Measurements from ENCODE around the gene ACLY. TPM values are rescaled to one million over a fixed set of nuclear protein-coding genes. Genes with fewer than 3 reads are reported as not detected.
A peak's percentile ranks its signal among the peaks of the same experiment; 100 is the strongest.
"Not testable (repeated sequence)": the region's sequence is repeated elsewhere in the genome, so short reads cannot be mapped to it uniquely, and the experiment has no call there.

The ACLY gene
- total RNA-seq, 1 experiment from 2014 or later, result 67.7 TPM

GRCh38 chr17:41932816-41933389 lies 14.2 kb upstream of the ACLY start:
- Mint-ChIP-seq H3K27me3 (ENCODE audit: insufficient read depth, unreplicated experiment) (no peaks in the 10 kb centered on the region), H3K36me3 (ENCODE audit: insufficient read depth, unreplicated experiment) (no peaks in the 10 kb centered on the region), H3K27ac (ENCODE audit: low read depth, unreplicated experiment) (no peak overlapping the region), H3K9me3 (ENCODE audit: unreplicated experiment) (no peaks in the 10 kb centered on the region), H3K4me3 (ENCODE audit: unreplicated experiment) (no peak overlapping the region), H3K4me1 (ENCODE audit: insufficient read depth, unreplicated experiment) (peaks cover 17% of the 10 kb centered on the region)
- BruUV-seq (replicated peaks), result TSS peak; percentile 33
- CTCF ChIA-PET, result no interaction called here
- no peak for DNase-seq (ENCODE audit: unreplicated experiment)
- no peak for TF ChIP-seq CTCF (IDR thresholded peaks at IDR 0.05; ENCODE audit: unreplicated experiment)
- POLR2A ChIA-PET, result interaction anchor here (0.6 kb wide), 2 partner anchors 160 to 244 kb away, joined by 3 read pairs; partner anchors contain the start of gene EIF1
- intact Hi-C loops (cut with micrococcal nuclease), result no loop called here

GRCh38 chr17:41931715-41932114 lies 13.0 kb upstream of the ACLY start:
- POLR2A ChIA-PET, result interaction anchor here (3.6 kb wide), 1 partner anchor 34 kb away, joined by 29 read pairs; the partner anchor contains the start of gene CNP

GRCh38 chr17:41930833-41931156 lies 12.0 kb upstream of the ACLY start:
- ChIA-PET CTCF (interaction anchor here (0.5 to 1.4 kb wide), 6 partner anchors 12 to 1234 kb away, joined by 3 to 8 read pairs (median 3); partner anchors contain the start of genes CNP, KLHL11 and NKIRAS2), POLR2A (interaction anchor here (0.6 to 3.6 kb wide), 23 partner anchors 8 to 1241 kb away, joined by 3 to 101 read pairs (median 4); partner anchors contain the start of genes ACLY, CNP, DNAJC7 and EIF1)
- peak overlapping the region; percentile 92 for H3K27ac Mint-ChIP-seq (ENCODE audit: low read depth, unreplicated experiment)
- H3K27me3 Mint-ChIP-seq (ENCODE audit: insufficient read depth, unreplicated experiment); H3K9me3 Mint-ChIP-seq (ENCODE audit: unreplicated experiment); DNase-seq (ENCODE audit: unreplicated experiment); intact Hi-C loops (cut with micrococcal nuclease); H3K36me3 Mint-ChIP-seq (ENCODE audit: insufficient read depth, unreplicated experiment): not testable (repeated sequence)
- peak overlapping the region; percentile 84 for H3K4me3 Mint-ChIP-seq (ENCODE audit: unreplicated experiment)
- BruUV-seq (replicated peaks), result TSS peak; percentile 42
- H3K4me1 Mint-ChIP-seq (ENCODE audit: insufficient read depth, unreplicated experiment), result peaks cover 17% of the 10 kb centered on the region

More at GRCh38 chr17:41931715-41932114, 13.0 kb upstream of the ACLY start:
- H3K9me3 Mint-ChIP-seq (ENCODE audit: unreplicated experiment); H3K4me3 Mint-ChIP-seq (ENCODE audit: unreplicated experiment); CTCF ChIA-PET; H3K36me3 Mint-ChIP-seq (ENCODE audit: insufficient read depth, unreplicated experiment); BruUV-seq (replicated peaks); H3K27ac Mint-ChIP-seq (ENCODE audit: low read depth, unreplicated experiment); DNase-seq (ENCODE audit: unreplicated experiment); H3K27me3 Mint-ChIP-seq (ENCODE audit: insufficient read depth, unreplicated experiment); intact Hi-C loops (cut with micrococcal nuclease): not testable (repeated sequence)
- H3K4me1 Mint-ChIP-seq (ENCODE audit: insufficient read depth, unreplicated experiment), result peaks cover 17% of the 10 kb centered on the region

DNA sequence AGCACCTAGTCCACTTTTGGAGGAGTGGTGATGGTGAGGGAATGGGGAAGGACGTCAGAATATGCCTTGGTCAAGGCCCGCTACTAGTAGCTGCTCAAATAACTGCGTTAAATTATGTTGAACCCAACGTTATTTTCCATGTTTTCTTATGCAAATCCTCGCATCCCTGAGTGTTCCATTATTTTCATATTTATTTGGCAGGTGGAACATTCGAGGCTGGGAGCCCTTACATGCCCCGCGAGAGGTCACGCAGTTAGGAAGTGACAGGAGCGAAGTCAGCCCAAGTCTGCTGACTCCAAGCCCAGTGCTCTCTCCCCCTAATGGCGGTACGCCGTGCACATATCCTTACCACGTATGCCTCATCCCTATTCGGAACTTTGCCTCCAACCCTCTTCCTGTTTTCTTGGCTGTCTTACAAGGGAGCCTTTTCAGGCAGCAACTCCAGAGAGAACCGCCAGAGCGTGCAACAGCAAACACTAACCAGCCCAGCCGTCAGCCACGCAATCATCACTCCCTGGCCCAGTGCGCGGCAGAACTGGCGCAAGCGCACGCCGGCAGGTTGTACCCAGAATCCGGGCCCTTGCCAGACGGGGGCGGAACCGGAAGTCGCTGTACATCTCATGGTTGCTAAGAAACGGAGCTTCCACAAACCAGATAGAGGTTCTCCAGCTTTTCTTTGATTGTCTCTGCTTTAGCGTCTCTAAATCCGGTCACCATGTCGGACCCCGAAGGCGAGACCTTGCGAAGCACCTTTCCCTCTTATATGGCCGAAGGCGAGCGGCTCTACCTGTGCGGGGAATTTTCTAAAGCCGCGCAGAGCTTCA lies 11.5 kb upstream of the ACLY start, which contains the start of gene ODAD4:
Gene ODAD4, plus strand, starts transcription at position 609 of the 824 bp plus-strand sequence. Its CDS starts 107 bp downstream, at position 716.
- Mint-ChIP-seq H3K4me3 (ENCODE audit: unreplicated experiment) (peak within 1 kb of the TSS; percentile 84), H3K4me1 (ENCODE audit: insufficient read depth, unreplicated experiment) (peaks cover 17% of the 10 kb centered on the region), H3K9me3 (ENCODE audit: unreplicated experiment) (no peaks in the 10 kb centered on the region), H3K27me3 (ENCODE audit: insufficient read depth, unreplicated experiment) (no peaks in the 10 kb centered on the region), H3K27ac (ENCODE audit: low read depth, unreplicated experiment) (peak within 1 kb of the TSS; percentile 92), H3K36me3 (ENCODE audit: insufficient read depth, unreplicated experiment) (no peaks in the 10 kb centered on the region)
- peak; percentile 96 for DNase-seq (ENCODE audit: unreplicated experiment)
- ChIA-PET POLR2A (interaction anchor here (0.6 to 3.6 kb wide), 26 partner anchors 9 to 1241 kb away, joined by 3 to 101 read pairs (median 4); partner anchors contain the start of genes ACLY, CNP, DNAJC7 and EIF1), CTCF (interaction anchor here (0.5 to 1.4 kb wide), 11 partner anchors 12 to 1488 kb away, joined by 3 to 8 read pairs (median 3); partner anchors contain the start of genes CNP, KLHL11 and NKIRAS2)
- peak; percentile 19 for TF ChIP-seq CTCF (IDR thresholded peaks at IDR 0.05; ENCODE audit: unreplicated experiment)
- intact Hi-C loops (cut with micrococcal nuclease), result no loop called here
- TSS peak; percentile 91 for BruUV-seq (replicated peaks)

Measured in MCF 10A (cell line).